GM20000 (cell line): ENCODE measurements around the gene DGKI.

Experiments used
- DNase-seq: peaks from one replicate; pipeline ENCODE4 v3.0.0; 2012; ENCODE audit warnings: low spot score
- CTCF ChIP-seq: IDR thresholded peaks from 2 replicates; pipeline ENCODE4 v1.5.1; 2012; ENCODE audit warnings: mild to moderate bottlenecking, control low read depth; ENCODE audit errors: extremely low read depth, missing control alignments

DGKI gene

GRCh38 chr7:137656227-137656849, 190.4 kb downstream of the DGKI start:
- TF ChIP-seq CTCF, result peak; percentile 58
- DNase-seq, result peak; percentile 59

- no peak for DNase-seq
Measured at GRCh38 chr7:137655804-137656203, 191.0 kb downstream of the DGKI start.

GRCh38 chr7:137652721-137653120, 194.1 kb downstream of the DGKI start:
- TF ChIP-seq CTCF, result no peak
- no peak for DNase-seq

More at GRCh38 chr7:137655804-137656203, 191.0 kb downstream of the DGKI start:
- no peak for TF ChIP-seq CTCF

GRCh38 chr7:137647905-137648565, 198.7 kb downstream of the DGKI start:
- no peak for TF ChIP-seq CTCF
- DNase-seq, result no peak

- DNase-seq, result no peak
Measured at GRCh38 chr7:137642472-137642871, 204.3 kb downstream of the DGKI start.

GRCh38 chr7:137642031-137642430, 204.7 kb downstream of the DGKI start:
- no peak for DNase-seq
- TF ChIP-seq CTCF, result no peak

More at GRCh38 chr7:137642472-137642871, 204.3 kb downstream of the DGKI start:
- TF ChIP-seq CTCF, result no peak

GRCh38 chr7:137636376-137636775, 210.4 kb downstream of the DGKI start:
- DNase-seq, result no peak
- no peak for TF ChIP-seq CTCF
